Measurements from ENCODE around the gene CRB3.

DNA sequence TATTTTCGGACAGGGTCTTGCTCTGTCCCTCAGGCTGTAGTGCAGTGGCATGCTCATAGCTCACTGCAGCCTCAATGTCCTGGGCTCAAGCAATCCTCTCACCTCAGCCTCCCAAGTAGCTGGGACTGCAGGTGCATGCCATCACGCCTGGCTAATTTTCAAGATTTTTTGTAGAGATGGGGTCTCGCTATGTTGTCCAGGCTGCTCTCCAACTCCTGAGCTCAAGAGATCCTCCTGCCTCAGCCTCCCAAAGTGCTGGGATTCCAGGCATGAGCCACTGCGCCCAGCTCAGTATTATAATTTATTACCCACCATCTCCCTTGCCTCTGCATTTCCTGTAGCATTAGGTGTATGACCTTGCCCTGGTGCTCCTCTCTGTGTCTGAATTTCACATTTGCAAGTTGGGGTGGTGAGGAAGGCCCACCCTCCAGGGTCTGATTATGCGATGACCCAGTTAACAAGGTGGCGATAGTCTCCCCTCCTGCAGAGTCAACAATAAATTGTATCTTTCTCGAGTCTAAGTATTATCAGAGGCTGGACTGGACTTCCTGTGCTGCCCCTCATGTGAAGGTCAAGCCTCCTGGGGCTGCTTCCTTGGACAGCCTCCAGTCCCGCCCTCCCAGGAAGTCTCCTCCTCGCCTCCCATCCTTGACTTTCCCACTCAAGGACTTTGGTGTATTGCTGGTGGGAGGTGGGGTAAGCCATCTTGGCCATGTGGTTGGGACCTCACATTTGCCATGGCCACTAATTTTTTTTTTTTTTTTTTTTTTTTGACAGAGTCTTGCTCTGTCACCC is 39.5 kb downstream of the CRB3 start:
- TF ChIP-seq, protein P1, sequence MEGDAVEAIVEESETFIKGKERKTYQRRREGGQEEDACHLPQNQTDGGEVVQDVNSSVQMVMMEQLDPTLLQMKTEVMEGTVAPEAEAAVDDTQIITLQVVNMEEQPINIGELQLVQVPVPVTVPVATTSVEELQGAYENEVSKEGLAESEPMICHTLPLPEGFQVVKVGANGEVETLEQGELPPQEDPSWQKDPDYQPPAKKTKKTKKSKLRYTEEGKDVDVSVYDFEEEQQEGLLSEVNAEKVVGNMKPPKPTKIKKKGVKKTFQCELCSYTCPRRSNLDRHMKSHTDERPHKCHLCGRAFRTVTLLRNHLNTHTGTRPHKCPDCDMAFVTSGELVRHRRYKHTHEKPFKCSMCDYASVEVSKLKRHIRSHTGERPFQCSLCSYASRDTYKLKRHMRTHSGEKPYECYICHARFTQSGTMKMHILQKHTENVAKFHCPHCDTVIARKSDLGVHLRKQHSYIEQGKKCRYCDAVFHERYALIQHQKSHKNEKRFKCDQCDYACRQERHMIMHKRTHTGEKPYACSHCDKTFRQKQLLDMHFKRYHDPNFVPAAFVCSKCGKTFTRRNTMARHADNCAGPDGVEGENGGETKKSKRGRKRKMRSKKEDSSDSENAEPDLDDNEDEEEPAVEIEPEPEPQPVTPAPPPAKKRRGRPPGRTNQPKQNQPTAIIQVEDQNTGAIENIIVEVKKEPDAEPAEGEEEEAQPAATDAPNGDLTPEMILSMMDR (IDR thresholded peaks at IDR 0.05) = no peak
- TF ChIP-seq POLR2A (IDR thresholded peaks at IDR 0.05) = no peak
